Endothelial cell of hepatic sinusoid (primary cell): ENCODE results near the gene AK1.
"Not testable (repeated sequence)": the region's sequence is repeated elsewhere in the genome, so short reads cannot be mapped to it uniquely, and the experiment has no call there.

Source experiments
- in situ Hi-C: cut with HindIII; loops from 2 replicates; pipeline ENCODE4 v1.10.0; 2017; ENCODE audit warnings: low sequenced_read_pairs

The AK1 gene

GRCh38 chr9:127853312-127854183 is 23.9 kb downstream of the AK1 start:
- in situ Hi-C loops: loop anchor here (25.0 kb wide), 1 partner anchor 91 kb away; no protein-coding TSS in a partner anchor

- in situ Hi-C loops: loop anchor here (25.0 kb wide), 1 partner anchor 91 kb away; no protein-coding TSS in a partner anchor
Measured at GRCh38 chr9:127852829-127853228, 24.6 kb downstream of the AK1 start.

GRCh38 chr9:127850286-127850830 is 27.1 kb downstream of the AK1 start:
- in situ Hi-C loops: loop anchor here (25.0 kb wide), 1 partner anchor 88 kb away; no protein-coding TSS in a partner anchor

- in situ Hi-C loops: no loop called here
Measured at GRCh38 chr9:127848756-127849504, 28.5 kb downstream of the AK1 start.

- in situ Hi-C loops: no loop called here
Measured at GRCh38 chr9:127847833-127848755, 29.4 kb downstream of the AK1 start.

- in situ Hi-C loops: no loop called here
Measured at GRCh38 chr9:127847178-127847510, 30.3 kb downstream of the AK1 start.

GRCh38 chr9:127846443-127847177 is 30.9 kb downstream of the AK1 start:
- in situ Hi-C loops: no loop called here

- in situ Hi-C loops: not testable (repeated sequence)
Measured at GRCh38 chr9:127845619-127846018, 31.9 kb downstream of the AK1 start.

GRCh38 chr9:127844821-127845359 is 32.6 kb downstream of the AK1 start:
- in situ Hi-C loops: no loop called here

- in situ Hi-C loops: no loop called here
Measured at GRCh38 chr9:127841087-127841835, 36.2 kb downstream of the AK1 start.

GRCh38 chr9:127838375-127839078 is 38.9 kb downstream of the AK1 start:
- in situ Hi-C loops: no loop called here

GRCh38 chr9:127837346-127837745 is 40.1 kb downstream of the AK1 start:
- in situ Hi-C loops: no loop called here

- in situ Hi-C loops: not testable (repeated sequence)
Measured at GRCh38 chr9:127836561-127836960, 40.9 kb downstream of the AK1 start.

GRCh38 chr9:127835991-127836516 is 41.4 kb downstream of the AK1 start:
- in situ Hi-C loops: no loop called here

- in situ Hi-C loops: no loop called here
Measured at GRCh38 chr9:127833555-127833954, 43.9 kb downstream of the AK1 start.

GRCh38 chr9:127832248-127832647 is 45.2 kb downstream of the AK1 start:
- in situ Hi-C loops: no loop called here

- in situ Hi-C loops: no loop called here
Measured at GRCh38 chr9:127829205-127829906, 48.1 kb downstream of the AK1 start.
